HG02623 (cell line): Measurements from ENCODE around the gene STXBP5L.
"Not testable (repeated sequence)": the region's sequence is repeated elsewhere in the genome, so short reads cannot be mapped to it uniquely, and the experiment has no call there.

Experiments used
- ATAC-seq: cut with Tn5 transposase; IDR thresholded peaks from one replicate; pipeline ENCODE4 v1.9.1; 2021; ENCODE audit warnings: moderate library complexity; ENCODE audit not compliant: unreplicated experiment

Gene STXBP5L

GRCh38 chr3:120908030-120908794 lies at the start of gene STXBP5L:
Gene STXBP5L, plus strand, starts transcription at chr3:120908205. Its CDS starts 1,374 bp downstream, at chr3:120909579.
- ATAC-seq: peak; percentile 94

GRCh38 chr3:120858521-120858920 lies 49.5 kb upstream of the STXBP5L start:
- no peak for ATAC-seq

GRCh38 chr3:120864541-120864940 lies 43.5 kb upstream of the STXBP5L start:
- no peak for ATAC-seq

DNA sequence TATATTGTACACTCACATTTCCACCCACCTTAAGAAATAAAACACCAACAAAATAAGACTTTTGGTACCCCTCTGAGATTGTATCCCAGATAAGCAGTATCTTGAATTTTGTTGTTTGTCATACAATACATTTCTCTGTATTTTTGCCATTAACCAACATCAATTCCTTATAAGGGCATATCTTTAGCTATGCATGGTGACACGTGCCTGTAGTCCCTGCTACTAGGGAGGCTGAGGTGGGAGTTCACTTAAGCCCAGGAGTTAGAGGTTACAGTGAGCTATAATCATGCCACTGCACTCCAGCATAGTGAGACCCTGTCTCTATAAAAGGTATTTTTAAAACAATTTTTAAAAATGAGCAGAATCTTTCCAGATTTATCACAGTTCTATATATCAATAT lies 32.5 kb upstream of the STXBP5L start:
- no peak for ATAC-seq

DNA sequence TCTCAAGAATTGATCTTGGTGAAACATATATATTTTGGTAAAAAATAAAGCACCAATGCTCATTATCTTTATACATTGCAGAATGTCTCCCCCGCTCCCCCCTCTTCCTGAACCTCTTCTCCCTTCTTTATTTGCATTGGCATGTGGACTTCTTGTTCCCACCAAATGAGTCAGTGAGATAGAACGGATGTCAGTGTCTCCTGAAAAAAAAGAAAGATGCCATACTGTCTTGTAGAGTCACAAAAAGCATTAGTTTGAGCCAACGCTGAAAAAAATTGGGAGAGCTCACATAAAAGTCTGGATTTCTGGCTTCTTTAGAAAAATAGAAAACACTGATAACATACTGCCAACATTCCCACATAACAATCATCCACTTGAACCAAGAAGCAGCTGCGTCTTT lies 32.0 kb upstream of the STXBP5L start:
- ATAC-seq: no peak

DNA sequence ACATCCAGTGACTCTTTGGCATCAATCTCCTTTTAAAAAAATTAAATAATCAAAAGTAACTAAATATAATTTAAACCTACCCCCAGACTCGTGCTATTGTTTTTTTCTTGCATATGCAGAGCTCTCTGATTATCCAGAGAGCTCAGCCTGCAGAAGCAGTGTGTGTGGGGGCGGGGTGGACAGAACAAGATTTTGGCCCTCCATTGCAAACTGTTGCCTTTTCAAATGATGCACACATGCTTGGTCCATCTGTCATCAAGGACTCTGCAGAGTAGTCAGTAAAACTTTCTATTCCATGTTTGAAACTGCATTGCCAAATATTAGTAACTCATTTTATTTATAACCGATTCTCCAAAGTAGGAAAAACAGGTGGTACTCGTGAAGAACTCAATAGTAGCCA lies 28.6 kb upstream of the STXBP5L start:
- no peak for ATAC-seq

- no peak for ATAC-seq
Observed at GRCh38 chr3:120892921-120893320, 15.1 kb upstream of the STXBP5L start.

- no peak for ATAC-seq
Observed at GRCh38 chr3:120894316-120895057, 13.5 kb upstream of the STXBP5L start.

DNA sequence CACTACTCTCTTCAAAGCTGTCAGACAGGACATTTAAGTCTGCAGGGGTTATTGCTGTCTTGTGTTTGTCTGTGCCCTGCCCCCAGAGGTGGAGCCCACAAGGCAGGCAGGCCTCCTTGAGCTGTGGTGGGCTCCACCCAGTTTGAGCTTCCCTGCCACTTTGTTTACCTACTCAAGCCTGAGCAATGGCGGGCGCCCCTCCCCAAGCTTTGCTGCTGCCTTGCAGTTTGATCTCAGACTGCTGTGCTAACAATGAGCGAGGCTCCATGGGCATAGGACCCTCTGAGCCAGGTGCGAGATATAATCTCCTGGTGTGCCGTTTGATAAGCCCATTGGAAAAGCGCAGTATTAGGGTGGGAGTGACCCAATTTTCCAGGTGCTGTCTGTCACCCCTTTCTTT lies 6.3 kb upstream of the STXBP5L start:
- not testable (repeated sequence) for ATAC-seq

DNA sequence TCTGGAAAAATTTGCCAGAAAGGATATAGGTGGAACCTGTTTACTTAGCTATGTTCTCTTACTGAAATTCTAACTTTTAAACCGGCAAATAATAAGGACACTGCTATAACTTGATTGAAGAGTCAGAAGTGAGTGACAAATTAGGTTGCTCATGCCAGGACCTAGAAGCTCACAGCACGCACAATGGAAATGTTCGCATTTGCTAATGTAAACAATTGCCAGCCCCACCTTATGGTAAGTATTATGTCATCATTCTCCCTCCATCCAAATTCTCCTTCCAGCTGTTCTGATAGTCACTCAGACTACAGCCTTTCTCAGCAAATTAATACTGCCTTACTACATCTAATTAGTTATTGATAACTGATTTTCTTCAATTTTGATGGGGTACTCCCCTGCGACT lies 4.8 kb upstream of the STXBP5L start:
- no peak for ATAC-seq

GRCh38 chr3:120907659-120908029 lies 361 bp upstream of the STXBP5L start:
- ATAC-seq: no peak

GRCh38 chr3:120908795-120909601 lies 993 bp downstream of the STXBP5L start:
- ATAC-seq: no peak

GRCh38 chr3:120909602-120909878 lies 1.5 kb downstream of the STXBP5L start:
- no peak for ATAC-seq

DNA sequence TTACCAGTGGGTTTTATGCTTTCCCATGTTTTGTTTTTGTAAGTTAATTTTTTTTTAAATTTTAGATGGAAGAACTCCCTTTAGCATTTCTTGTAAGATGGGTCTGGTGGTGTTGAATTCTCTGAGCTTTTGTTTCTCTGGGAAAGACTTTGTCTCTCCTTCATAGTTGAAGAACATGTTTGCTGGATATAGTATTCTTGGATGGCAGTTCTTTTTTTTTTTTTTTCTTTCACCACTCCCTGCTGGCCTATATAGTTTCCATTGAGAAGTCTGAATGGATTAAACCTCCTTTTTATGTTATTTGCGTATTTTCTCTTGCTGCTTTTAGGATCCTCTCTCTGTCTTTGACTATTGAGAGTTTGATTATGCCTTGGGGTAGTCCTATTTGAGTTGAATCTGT lies 18.1 kb downstream of the STXBP5L start:
- ATAC-seq: no peak

- no peak for ATAC-seq
Observed at GRCh38 chr3:120928991-120929390, 21.0 kb downstream of the STXBP5L start.

- no peak for ATAC-seq
Observed at GRCh38 chr3:120931593-120931992, 23.6 kb downstream of the STXBP5L start.

GRCh38 chr3:120956143-120956542 lies 48.1 kb downstream of the STXBP5L start:
- no peak for ATAC-seq

DNA sequence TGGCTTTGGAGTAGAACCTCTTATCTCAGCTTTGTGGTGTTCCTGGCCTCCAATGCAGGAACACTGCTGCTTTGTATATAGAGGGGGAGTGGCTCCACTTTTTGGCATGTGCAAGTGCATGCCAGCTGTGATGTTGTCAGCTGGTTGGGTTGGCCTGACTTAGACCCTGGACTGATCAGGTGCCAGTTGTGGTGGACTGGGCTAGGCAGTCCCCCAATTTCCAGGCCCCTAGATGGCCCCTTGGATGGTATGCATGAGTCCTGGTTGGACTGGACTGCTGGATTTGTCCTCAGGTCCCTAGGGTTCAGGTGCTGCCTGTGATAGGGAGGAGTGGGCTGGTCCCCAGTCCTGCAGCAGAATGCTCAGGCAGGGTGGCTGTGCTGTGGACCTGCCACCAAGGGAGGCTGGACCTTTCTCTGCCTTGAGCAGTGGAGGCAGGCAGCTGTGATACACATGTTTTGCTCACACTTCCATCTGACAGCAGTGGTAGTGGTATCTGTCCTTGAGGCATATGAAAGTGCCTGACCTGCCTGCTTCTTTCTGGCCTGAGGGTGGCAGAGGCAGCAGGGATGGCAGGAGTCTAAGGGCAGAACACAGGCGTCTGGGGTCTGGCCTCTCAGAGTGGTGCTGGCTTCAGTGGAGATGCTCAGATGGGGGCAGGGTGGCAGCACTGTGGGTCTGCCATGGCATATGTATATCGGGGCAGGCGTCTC lies 74.8 kb downstream of the STXBP5L start:
- ATAC-seq: no peak

DNA sequence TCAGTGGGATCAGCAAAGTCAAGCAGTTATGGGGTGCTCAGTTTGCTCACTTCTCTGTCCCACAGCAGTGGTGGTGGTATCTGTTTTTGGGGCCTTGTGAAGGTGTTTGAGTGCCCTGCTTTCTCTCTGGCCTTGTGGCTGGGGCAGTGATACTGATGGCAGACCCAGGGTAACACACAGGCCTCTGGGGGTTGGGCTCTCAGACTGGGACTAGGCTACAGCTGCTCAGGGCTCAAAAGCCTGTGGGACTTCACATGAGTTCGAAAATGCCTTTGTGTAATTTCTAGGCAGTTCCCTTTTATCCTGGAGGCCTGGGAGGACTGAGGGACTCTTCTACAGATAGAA lies 75.3 kb downstream of the STXBP5L start:
- no peak for ATAC-seq

DNA sequence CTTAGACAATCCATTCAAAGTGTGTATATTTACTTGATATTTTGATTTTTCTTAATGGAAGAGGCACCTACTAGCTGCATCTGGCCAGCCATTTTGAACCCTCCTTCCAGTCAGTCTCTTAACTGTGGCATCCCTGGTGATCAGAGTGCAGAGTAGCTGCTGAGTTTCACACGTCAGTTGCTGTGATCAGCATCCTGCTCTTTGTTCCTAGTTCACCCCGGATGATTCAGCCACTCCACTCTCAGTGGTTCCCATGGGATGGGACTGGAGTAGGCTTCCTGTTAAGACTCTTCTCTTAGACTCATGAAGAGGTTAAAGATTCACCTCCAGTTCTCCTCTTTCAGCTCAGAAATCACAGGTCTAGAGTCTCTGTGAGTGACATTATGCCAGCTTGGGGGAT lies 75.8 kb downstream of the STXBP5L start:
- no peak for ATAC-seq

DNA sequence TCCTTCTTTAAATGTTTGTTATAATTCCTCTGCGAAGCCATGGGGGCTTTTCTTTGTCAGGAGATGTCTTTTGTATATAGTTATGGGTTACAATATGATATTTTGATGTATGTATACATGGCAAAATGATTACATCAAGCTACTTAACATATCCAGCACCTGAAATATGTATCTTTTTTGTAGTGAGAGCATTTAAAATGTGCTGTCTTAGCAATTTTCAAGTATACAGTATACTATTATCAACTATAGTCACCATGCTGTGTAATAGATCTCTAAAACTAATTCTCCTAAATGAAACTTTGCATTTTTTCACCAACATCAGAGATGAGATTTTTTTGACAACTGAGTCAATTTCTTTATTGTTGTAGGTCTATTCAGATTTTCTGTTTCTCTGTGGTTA lies 77.2 kb downstream of the STXBP5L start:
- no peak for ATAC-seq
